ENCODE data around the gene SLC5A11.
A peak's percentile ranks its signal among the peaks of the same experiment; 100 is the strongest.
"Not testable (repeated sequence)": the region's sequence is repeated elsewhere in the genome, so short reads cannot be mapped to it uniquely, and the experiment has no call there.

The SLC5A11 gene

DNA sequence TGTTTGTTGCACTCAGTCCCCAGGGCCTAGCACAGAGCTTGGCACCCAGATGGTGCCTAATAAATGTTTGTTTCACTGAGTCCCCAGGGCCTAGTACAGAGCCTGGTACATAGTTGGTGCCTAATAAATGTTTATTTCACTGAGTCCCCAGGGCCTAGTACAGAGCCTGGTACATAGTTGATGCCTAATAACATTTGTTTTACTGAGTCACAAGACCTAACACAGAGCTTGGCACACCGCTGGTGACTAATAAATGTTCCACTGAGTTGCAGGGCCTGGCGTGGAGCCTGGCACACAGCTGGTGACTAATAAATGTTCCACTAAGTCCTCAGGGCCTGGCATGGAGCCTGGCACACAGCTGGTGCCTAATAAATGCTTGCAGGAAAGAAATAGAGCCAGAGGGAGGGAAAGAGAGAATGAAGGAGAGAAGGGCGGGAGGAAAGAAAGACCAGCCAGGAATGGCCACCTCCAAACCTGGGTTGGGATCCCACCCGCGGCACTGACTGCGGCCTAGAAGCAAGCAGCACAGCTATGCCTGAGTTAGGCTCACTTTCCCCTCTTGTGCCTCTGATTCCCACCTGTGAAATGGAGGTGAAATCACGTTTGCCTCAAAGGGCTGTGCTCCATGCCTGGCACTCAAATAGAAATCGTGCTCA, 7.5 kb downstream of the SLC5A11 start:
- TF ChIP-seq CTCF (IDR thresholded peaks at IDR 0.05; ENCODE audit: extremely low read depth, missing control alignments), result no peak
- no peak for DNase-seq (ENCODE audit: low spot score)

- TF ChIP-seq CTCF (IDR thresholded peaks at IDR 0.05; ENCODE audit: extremely low read depth, missing control alignments), result no peak
Observed at GRCh38 chr16:24853830-24854229, 8.1 kb downstream of the SLC5A11 start.

GRCh38 chr16:24854607-24855171, 8.9 kb downstream of the SLC5A11 start:
- no peak for TF ChIP-seq CTCF (IDR thresholded peaks at IDR 0.05; ENCODE audit: extremely low read depth, missing control alignments)
- DNase-seq (ENCODE audit: low spot score), result no peak

More at GRCh38 chr16:24853830-24854229, 8.1 kb downstream of the SLC5A11 start:
- no peak for DNase-seq (ENCODE audit: low spot score)

DNA sequence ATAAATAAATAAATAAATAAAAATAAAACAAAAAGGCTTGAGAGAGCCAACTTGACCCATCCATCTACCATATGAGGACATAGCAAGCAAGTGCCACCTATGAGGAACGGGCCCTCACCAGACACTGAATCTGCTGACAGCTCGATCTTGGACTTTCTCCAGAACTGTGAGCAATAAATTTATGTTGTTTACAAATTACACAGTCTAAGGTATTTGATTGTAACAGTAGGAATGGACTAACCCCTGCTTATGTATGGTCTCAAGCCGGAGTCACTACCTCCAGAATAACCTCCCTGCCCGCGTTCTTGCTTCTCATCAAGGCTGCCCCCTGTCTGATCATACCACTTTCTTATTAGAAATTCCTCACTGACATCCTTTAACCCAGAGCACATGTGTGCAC, 9.9 kb downstream of the SLC5A11 start:
- DNase-seq (ENCODE audit: low spot score), result no peak
- no peak for TF ChIP-seq CTCF (IDR thresholded peaks at IDR 0.05; ENCODE audit: extremely low read depth, missing control alignments)

DNA sequence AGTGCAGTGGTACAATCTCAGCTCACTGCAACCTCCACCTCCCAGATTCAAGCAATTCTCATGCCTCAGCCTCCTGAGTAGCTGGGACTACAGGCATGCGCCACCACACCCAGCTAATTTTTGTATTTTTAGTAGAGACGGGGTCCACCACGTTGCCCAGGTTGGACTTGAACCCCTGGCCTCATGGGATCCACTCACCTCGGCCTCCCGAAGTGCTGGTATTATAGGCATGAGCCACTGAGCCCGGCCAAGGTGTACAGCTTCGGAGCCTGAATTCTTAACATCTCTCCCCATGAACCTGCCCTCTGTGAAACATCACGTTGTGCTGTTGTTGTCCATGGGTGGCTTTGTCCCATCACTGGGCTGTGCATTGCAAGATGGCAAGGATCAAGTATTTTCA, 11.1 kb downstream of the SLC5A11 start:
- not testable (repeated sequence) for DNase-seq (ENCODE audit: low spot score)

- DNase-seq (ENCODE audit: low spot score), result peak; percentile 61
- TF ChIP-seq CTCF (IDR thresholded peaks at IDR 0.05; ENCODE audit: extremely low read depth, missing control alignments), result no peak
Observed at GRCh38 chr16:24858219-24859041, 12.7 kb downstream of the SLC5A11 start.

GRCh38 chr16:24861461-24861860, 15.7 kb downstream of the SLC5A11 start:
- no peak for DNase-seq (ENCODE audit: low spot score)
- no peak for TF ChIP-seq CTCF (IDR thresholded peaks at IDR 0.05; ENCODE audit: extremely low read depth, missing control alignments)
